ENCODE results near the gene NUDT14.

NUDT14 gene

GRCh38 chr14:105146181-105146975 is 34.7 kb downstream of the NUDT14 start:
- DNase-seq (ENCODE audit: low read depth) = no peak

DNA sequence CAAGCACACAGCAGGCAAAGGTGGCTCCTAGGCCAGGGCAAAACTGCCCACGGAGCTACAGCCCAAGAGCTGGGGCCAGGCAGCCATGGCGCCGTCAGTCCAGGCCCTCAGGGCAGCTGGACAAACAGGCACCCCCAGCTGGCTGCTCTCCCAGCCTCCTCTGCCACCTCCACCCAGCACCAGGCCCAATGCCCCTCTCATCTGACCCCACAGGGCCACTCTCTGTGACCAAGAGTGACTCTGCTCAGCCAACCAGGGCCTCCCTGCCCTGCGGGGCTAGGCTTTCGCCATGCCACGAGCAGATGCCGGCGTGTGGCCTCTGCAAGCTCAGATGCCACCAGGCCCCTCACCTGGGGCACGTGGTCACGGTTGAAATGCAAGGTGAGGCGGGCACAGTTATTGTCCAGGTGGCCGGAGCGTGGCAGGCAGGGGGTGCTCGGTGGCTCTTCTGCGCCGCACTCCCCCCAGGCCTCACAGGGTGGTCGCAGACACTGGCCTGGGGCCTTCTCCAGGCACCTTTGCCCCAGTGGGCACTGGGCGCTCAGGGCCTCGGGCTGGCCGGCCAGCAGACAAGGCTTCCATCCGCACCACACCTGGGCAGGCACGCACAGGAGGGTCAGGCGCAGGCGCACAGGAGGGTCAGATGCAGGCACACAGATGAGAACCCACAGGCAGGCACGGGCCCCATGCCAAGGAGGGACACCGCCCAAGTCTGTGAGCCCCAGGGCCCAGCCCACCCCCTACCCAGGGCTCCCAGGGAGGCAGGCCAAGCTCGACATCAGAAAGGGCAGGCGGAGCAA is 35.5 kb downstream of the NUDT14 start:
- DNase-seq (ENCODE audit: low read depth) = no peak

- DNase-seq (ENCODE audit: low read depth) = no peak
These were observed 36.3 kb downstream of the NUDT14 start for GRCh38 chr14:105144666-105145380.

DNA sequence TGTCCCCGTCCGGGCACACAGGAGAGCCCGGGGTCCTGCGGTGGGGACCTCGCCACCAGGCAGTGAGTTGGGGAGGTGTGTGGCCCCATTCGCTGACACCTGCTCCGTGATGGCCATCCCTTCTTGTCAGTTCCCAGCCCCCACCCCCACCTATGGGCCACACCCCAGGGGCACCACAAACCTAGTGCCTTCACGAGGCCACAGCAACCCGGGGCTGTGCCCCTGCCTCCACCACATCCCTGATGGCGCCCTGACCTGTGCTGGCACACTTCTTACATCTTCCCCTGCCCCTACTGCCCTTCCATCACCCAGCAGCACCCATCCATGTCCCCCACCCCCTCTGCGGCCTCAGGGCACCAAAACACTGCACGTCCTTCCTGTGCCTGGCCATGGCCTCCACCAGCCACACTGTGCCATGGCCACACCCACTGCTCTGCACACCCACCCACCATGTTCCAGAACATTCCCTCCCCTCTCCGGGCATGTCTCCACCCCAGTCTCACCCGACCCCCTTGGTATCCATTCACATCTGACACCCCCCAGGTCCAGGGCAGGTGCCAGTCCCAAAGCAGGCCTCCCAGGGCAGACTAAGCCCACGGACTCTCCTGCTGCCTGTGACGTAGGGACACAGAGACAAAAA is 37.0 kb downstream of the NUDT14 start:
- DNase-seq (ENCODE audit: low read depth) = no peak

DNA sequence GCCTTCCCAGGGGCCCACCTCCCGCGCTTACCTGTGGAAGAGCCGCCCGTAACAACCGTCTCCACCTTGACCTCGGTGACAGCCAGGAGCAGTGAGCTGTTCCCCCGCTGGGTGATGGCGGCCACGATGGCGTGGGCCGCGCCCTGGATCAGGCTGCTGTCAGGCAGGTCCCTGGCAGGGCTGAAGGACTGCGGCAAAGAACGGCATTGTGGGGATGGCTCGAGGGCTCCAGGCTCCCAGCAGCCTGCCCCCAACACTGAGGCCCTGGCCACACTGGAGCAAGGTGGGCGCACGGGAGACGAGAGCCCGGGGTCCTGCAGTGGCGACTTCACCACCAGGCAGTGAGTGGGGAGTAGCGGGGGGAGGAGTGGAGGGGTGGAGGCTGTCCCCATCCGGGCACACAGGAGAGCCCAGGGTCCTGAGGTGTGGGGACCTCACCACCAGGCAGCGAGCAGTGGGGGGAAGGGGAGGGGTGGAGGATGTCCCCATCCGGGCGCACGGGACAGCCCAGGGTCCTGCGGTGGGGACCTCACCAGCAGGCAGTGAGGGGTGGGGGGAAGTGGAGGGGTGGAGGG is 37.6 kb downstream of the NUDT14 start:
- no peak for DNase-seq (ENCODE audit: low read depth)

DNA sequence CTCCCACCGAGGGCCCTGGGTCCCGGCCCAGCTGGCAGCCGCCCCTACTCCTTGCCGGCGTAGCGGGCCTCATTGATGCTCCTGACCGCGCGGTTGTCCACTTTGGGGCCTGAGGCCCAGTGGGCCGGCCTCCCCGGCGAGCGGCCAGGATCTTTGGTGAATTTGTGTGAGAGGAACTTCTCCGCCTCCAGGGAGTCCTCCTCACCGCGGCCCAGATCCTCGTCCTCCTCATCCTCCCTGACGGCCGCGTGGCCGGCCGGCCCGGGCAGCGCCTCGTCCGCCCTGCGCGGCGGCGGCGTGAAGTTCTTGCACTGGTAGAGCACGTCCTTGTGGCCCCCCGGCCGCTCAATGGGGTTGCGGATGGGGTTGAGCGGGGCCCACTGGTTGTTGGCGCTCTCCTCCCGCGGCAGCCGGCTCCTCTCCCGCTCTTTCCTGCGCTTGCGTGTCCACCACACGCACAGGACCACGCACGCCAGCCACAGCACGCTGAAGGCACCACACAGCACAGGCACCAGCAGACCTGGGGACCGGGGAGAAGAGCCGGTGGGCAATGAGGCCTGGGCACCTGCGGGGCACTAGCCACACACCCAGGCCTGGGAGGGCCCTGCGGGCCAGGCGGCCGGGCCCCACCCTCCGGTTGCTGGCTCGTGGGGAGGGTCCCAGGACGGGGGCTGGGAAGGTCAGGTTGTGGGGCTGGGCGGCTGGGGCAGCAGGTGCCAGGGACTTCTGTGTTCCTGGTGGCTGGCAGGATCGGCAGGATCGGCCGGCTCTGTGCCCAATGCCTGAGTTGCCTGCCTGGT is 38.3 kb downstream of the NUDT14 start:
- DNase-seq (ENCODE audit: low read depth) = no peak

DNA sequence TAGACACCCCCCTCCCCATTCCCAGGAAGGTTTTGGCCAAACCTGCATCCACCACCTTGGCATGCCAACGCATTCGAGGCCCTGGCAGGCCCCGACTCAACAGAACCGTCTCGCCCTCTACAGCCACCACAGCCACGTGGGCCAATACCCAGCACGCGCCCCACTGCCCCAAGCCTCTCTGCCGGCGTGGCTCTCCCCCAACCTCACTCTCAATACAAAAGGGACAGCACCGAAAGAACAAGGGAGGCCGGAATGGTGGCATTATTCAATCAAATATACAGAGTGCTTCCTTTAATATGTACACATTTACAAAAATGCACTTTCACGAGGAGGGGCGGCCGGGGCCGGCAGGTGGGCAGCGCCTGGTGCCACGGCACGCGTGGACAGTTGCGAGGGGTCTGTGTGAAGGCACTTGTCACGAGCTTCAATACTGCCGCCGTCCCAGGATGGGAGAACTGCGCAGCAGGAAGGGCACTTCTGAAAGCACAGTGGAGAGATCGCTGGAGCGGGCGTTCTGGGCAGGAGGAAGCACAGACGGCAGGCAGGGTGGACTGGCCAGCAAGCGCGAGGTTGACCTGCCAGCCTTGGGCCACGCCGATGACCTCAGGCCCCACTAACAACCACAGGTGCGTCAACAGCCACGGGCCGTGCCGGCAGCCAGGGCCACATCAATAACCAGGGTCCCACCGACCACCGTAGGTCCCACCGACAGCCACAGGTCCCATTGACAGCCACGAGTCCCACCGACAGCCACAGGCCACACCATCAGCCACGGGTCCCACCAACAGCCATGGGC is 39.4 kb downstream of the NUDT14 start:
- no peak for DNase-seq (ENCODE audit: low read depth)

DNA sequence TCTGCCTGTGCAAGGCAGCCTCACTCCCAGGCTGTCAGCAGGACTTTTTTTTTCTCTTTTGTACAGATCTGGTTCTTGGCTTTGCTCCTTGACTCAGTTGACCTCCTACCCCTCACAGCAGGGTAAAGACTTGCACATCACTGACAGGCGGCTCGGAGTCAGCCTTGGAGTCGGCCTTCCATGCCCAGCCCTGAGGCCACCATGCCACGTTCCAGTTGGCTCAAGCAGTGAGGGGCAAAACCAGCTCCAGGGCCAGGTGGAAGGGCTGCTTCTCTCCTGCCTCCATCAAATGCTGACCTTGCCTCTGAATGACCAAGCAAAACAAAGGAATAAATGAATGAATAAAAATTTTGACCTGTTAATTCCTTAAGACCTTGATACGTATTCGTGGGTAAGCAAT is 40.1 kb downstream of the NUDT14 start:
- DNase-seq (ENCODE audit: low read depth) = no peak

GRCh38 chr14:105140581-105140980 is 40.5 kb downstream of the NUDT14 start:
- no peak for DNase-seq (ENCODE audit: low read depth)

GRCh38 chr14:105139831-105140239 is 41.3 kb downstream of the NUDT14 start:
- DNase-seq (ENCODE audit: low read depth) = no peak

- no peak for DNase-seq (ENCODE audit: low read depth)
These were observed 41.8 kb downstream of the NUDT14 start for GRCh38 chr14:105139212-105139825.

GRCh38 chr14:105138551-105139111 is 42.5 kb downstream of the NUDT14 start:
- no peak for DNase-seq (ENCODE audit: low read depth)

DNA sequence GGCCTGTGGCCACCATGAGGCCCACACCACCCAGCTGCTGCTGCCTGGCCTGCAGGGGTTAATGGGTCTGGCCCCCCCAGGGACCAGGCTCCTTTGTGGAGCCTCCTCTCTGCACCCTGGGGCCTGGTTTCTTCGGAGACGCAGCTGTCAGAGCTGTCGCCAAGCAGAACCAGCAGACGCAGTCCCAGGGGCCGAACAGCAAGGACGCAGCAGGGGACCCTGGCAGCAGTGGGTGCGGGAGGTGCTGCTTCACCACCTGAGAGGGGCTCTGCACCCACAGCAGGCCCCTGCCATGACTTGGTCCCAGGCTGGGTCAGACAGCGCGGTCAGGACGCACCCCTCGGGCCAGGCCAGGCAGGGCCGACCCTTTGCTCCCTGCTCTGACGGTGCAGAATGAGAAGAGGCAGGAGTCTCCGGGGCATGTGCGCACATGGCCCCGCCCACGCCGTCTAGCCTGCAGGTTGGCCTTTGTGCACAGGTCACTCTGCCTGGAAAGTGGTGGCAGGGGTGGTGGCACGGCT is 43.0 kb downstream of the NUDT14 start:
- no peak for DNase-seq (ENCODE audit: low read depth)

DNA sequence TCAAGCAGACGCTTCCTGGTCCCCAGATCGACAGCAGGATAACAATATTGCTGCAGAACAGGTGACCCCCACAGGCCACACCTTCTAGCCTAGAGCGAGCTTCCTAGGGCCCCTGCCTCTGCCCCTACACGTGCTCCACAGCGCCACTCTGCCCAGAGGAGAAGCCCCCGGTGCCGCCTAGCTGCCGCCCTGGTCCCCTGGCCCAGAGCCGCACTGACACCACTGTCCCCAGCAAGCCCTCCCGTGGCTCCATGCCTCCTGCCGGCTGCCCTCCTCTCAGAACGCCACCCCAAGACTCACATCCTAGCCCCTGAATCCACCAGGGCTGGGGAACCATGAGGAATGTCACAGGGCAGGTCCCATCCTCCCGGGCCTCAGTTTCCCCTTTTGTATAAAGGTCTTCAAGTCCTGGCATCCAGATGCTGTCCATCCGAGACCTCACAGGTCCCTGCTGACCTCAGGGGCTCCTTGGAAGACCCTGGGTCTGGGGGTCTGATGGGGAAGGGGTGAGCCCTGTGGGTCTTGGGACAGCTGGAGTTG is 43.6 kb downstream of the NUDT14 start:
- DNase-seq (ENCODE audit: low read depth) = no peak

GRCh38 chr14:105136401-105137322 is 44.5 kb downstream of the NUDT14 start:
- DNase-seq (ENCODE audit: low read depth) = no peak

DNA sequence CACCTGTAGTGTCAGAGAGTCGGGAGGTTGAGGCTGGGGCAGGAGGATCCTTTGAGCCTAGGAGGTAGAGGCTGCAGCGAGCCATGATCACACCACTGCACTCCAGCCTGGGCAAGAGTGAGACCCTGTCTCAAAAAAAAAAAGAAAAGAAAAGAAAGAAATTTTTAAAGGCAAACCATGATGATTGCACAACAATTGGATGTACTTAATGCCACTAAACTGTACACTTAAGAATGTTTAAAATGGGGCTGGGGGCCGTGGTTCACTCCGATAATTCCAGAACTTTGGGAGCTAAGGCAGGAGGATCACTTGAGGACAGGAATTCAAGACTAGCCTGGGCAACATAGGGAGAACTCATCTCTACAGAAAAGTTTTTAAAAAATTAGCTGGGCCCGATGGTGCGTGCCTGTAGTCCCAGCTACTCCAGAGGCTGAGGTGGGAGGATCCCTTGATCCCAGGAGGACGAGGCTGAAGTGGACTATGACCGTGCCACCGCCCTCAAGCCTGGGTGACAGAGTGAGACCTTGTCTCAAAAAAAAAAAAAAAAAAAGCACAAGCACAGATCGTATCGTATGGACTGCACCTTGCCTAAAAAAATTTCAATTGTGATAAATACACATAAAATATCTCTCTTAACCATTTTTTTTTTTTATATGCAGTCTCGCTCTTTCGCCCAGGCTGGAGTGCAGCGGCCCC is 45.3 kb downstream of the NUDT14 start:
- DNase-seq (ENCODE audit: low read depth) = no peak
